ENCODE data around the gene SS18L1.

GRCh38 chr20:62137092-62137384 is 6.5 kb upstream of the SS18L1 start:
- TF ChIP-seq POLR2A (IDR thresholded peaks at IDR 0.05) (no peak), CTCF (IDR thresholded peaks at IDR 0.05) (peak in 1 of 7 experiments; percentile 42)
